HEK293T (cell line): ENCODE measurements around the gene JAZF1.

Experiments
- BHLHE40 ChIP-seq: fragments of 450-650 bp; IDR thresholded peaks from 2 replicates; pipeline ENCODE4 v1.6.1; 2016; ENCODE audit warnings: mild to moderate bottlenecking, moderate library complexity, borderline replicate concordance
- ELF4 ChIP-seq: fragments of 450-650 bp; IDR thresholded peaks from 2 replicates; pipeline ENCODE4 v1.6.1; 2017; ENCODE audit warnings: antibody characterized with exemption
- FOXA1 ChIP-seq: fragments of 450-650 bp; IDR thresholded peaks from 2 replicates; pipeline ENCODE4 v1.6.1; 2016; ENCODE audit warnings: mild to moderate bottlenecking
- SUZ12 ChIP-seq: fragments of 450-650 bp; IDR thresholded peaks from 2 replicates; pipeline ENCODE4 v1.6.1; 2016; ENCODE audit warnings: mild to moderate bottlenecking

DNA sequence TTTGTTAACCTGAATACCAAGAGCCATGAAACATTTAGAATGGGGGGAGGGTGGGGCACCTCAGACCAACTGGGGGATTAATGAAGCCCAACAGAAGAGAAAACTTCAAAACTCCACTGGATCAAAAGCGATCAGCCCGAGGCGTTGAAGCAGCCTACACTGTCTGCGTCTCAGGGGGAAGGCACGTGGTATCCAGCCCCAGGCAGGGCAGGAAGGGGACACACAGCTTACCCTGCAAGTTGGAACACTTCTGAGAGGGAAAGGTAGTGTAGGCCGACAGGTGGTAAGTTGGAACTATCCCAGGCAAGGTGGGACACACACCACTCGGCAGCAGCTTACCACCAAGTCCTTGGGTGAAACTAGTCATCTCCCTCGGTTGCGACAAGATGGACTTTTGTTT is 337.7 kb downstream of the JAZF1 start:
- TF ChIP-seq ELF4 (no peak), BHLHE40 (no peak), SUZ12 (no peak), FOXA1 (no peak)
